Mesodermal cell (in vitro differentiated cells): ENCODE results near the gene TEX22.

Experiments
- H3K27ac ChIP-seq: 2 replicates; pipeline ENCODE4 v1.7.0; 2013; ENCODE audit warnings: mild to moderate bottlenecking, low read depth, low read length, moderate library complexity; ENCODE audit not compliant: severe bottlenecking
- H3K36me3 ChIP-seq: 2 replicates; pipeline ENCODE4 v1.7.1; 2013; ENCODE audit warnings: mild to moderate bottlenecking, low read length, moderate library complexity; ENCODE audit not compliant: control insufficient read depth, insufficient read depth
- H3K4me1 ChIP-seq: one replicate; pipeline ENCODE4 v1.7.1; 2013; ENCODE audit warnings: mild to moderate bottlenecking, low read length; ENCODE audit not compliant: insufficient read depth, control insufficient read depth, poor library complexity, severe bottlenecking
- H3K4me3 ChIP-seq: 2 replicates; pipeline ENCODE4 v1.7.0; 2013; ENCODE audit warnings: low read length, control low read depth, mild to moderate bottlenecking; ENCODE audit not compliant: insufficient read depth, poor library complexity, severe bottlenecking; ENCODE audit errors: extremely low read depth
- H3K9me3 ChIP-seq: 2 replicates; pipeline ENCODE4 v1.7.1; 2013; ENCODE audit warnings: mild to moderate bottlenecking, low read length, moderate library complexity; ENCODE audit not compliant: control insufficient read depth
- WGBS, 2 experiments: methylation state at CpG; one replicate each; pipeline ENCODE4 v1.1.5; 2013; ENCODE audit warnings: missing lambda C conversion rate in 2 of 2; ENCODE audit not compliant: insufficient coverage in 2 of 2; 5-methylcytosine and 5-hydroxymethylcytosine counted together

Gene TEX22

GRCh38 chr14:105424861-105425260 is 26.5 kb downstream of the TEX22 start:
- 98% methylated on average over 12 of the region's 12 CpGs for WGBS, 2 experiments

GRCh38 chr14:105425823-105426247 is 27.5 kb downstream of the TEX22 start:
- H3K9me3 ChIP-seq, result peaks cover 9% of the 10 kb centered on the region
- H3K27ac ChIP-seq, result no peak overlapping the region
- peaks cover 72% of the 10 kb centered on the region for H3K36me3 ChIP-seq
- H3K4me1 ChIP-seq, result peaks cover 7% of the 10 kb centered on the region
- H3K4me3 ChIP-seq, result no peak overlapping the region
- 96 to 99% methylated on average over 20 of the region's 23 CpGs for WGBS, 2 experiments

More at GRCh38 chr14:105424861-105425260, 26.5 kb downstream of the TEX22 start:
- Histone ChIP-seq H3K4me3 (no peak overlapping the region), H3K4me1 (peaks cover 7% of the 10 kb centered on the region), H3K9me3 (peaks cover 9% of the 10 kb centered on the region), H3K36me3 (peaks cover 62% of the 10 kb centered on the region), H3K27ac (no peak overlapping the region)

GRCh38 chr14:105426416-105427130 is 28.2 kb downstream of the TEX22 start:
- no peak overlapping the region for H3K4me3 ChIP-seq
- peaks cover 9% of the 10 kb centered on the region for H3K9me3 ChIP-seq
- H3K27ac ChIP-seq, result no peak overlapping the region
- peaks cover 3% of the 10 kb centered on the region for H3K4me1 ChIP-seq
- H3K36me3 ChIP-seq, result peaks cover 74% of the 10 kb centered on the region
- 97 to 99% methylated on average over 20 to 21 of the region's 21 CpGs for WGBS, 2 experiments

GRCh38 chr14:105427412-105427811 is 29.1 kb downstream of the TEX22 start:
- peaks cover 79% of the 10 kb centered on the region for H3K36me3 ChIP-seq
- peaks cover 9% of the 10 kb centered on the region for H3K9me3 ChIP-seq
- no peak overlapping the region for H3K4me3 ChIP-seq
- WGBS, 2 experiments, result 95 to 97% methylated on average over 8 to 10 of the region's 10 CpGs
- H3K4me1 ChIP-seq, result no peaks in the 10 kb centered on the region
- H3K27ac ChIP-seq, result no peak overlapping the region

- WGBS, 2 experiments, result 93 to 100% methylated on average over 2 to 7 of the region's 9 CpGs
- Histone ChIP-seq H3K4me3 (no peak overlapping the region), H3K4me1 (no peaks in the 10 kb centered on the region), H3K36me3 (peaks cover 78% of the 10 kb centered on the region), H3K9me3 (peaks cover 9% of the 10 kb centered on the region), H3K27ac (no peak overlapping the region)
Observed at GRCh38 chr14:105427936-105428485, 29.7 kb downstream of the TEX22 start.

GRCh38 chr14:105430042-105430441 is 31.7 kb downstream of the TEX22 start:
- no peak overlapping the region for H3K4me3 ChIP-seq
- no peak overlapping the region for H3K27ac ChIP-seq
- WGBS, 2 experiments, result 100% methylated on average over 3 to 4 of the region's 6 CpGs
- H3K9me3 ChIP-seq, result peaks cover 9% of the 10 kb centered on the region
- peaks cover 2% of the 10 kb centered on the region for H3K4me1 ChIP-seq
- H3K36me3 ChIP-seq, result peaks cover 62% of the 10 kb centered on the region

GRCh38 chr14:105430565-105430964 is 32.2 kb downstream of the TEX22 start:
- Histone ChIP-seq H3K4me1 (peaks cover 2% of the 10 kb centered on the region), H3K27ac (no peak overlapping the region), H3K9me3 (peaks cover 9% of the 10 kb centered on the region), H3K36me3 (peaks cover 59% of the 10 kb centered on the region), H3K4me3 (no peak overlapping the region)
- whole genome bisulfite sequencing, 2 experiments, result 80% methylated on average over 5 of the region's 9 CpGs; no CpG with 5 or more reads in 1 of the 2 experiments

- H3K36me3 ChIP-seq, result peaks cover 56% of the 10 kb centered on the region
- H3K27ac ChIP-seq, result no peak overlapping the region
- peaks cover 7% of the 10 kb centered on the region for H3K9me3 ChIP-seq
- peaks cover 2% of the 10 kb centered on the region for H3K4me1 ChIP-seq
- H3K4me3 ChIP-seq, result no peak overlapping the region
- 100% methylated on average over 1 of the region's 1 CpG; no CpG with 5 or more reads in 1 of the 2 experiments for WGBS, 2 experiments
Observed at GRCh38 chr14:105431256-105431655, 32.9 kb downstream of the TEX22 start.

- Histone ChIP-seq H3K4me1 (peaks cover 2% of the 10 kb centered on the region), H3K4me3 (no peak overlapping the region), H3K27ac (no peak overlapping the region), H3K36me3 (peaks cover 55% of the 10 kb centered on the region), H3K9me3 (no peaks in the 10 kb centered on the region)
- WGBS, 2 experiments, result 95% methylated on average over 11 of the region's 12 CpGs
Observed at GRCh38 chr14:105432657-105433056, 34.3 kb downstream of the TEX22 start.

- Histone ChIP-seq H3K4me3 (no peak overlapping the region), H3K36me3 (peaks cover 56% of the 10 kb centered on the region), H3K9me3 (no peaks in the 10 kb centered on the region), H3K27ac (no peak overlapping the region), H3K4me1 (peaks cover 2% of the 10 kb centered on the region)
- WGBS, 2 experiments, result 90 to 93% methylated on average over 16 to 17 of the region's 17 CpGs
Observed at GRCh38 chr14:105433161-105433605, 34.8 kb downstream of the TEX22 start.

- Histone ChIP-seq H3K27ac (no peak overlapping the region), H3K9me3 (no peaks in the 10 kb centered on the region), H3K4me1 (peaks cover 2% of the 10 kb centered on the region), H3K36me3 (peaks cover 54% of the 10 kb centered on the region), H3K4me3 (no peak overlapping the region)
- 93 to 100% methylated on average over 11 to 12 of the region's 12 CpGs for whole genome bisulfite sequencing, 2 experiments
Observed at GRCh38 chr14:105436402-105436801, 38.1 kb downstream of the TEX22 start.
